ENCODE data around the gene ENPP3.

DNA sequence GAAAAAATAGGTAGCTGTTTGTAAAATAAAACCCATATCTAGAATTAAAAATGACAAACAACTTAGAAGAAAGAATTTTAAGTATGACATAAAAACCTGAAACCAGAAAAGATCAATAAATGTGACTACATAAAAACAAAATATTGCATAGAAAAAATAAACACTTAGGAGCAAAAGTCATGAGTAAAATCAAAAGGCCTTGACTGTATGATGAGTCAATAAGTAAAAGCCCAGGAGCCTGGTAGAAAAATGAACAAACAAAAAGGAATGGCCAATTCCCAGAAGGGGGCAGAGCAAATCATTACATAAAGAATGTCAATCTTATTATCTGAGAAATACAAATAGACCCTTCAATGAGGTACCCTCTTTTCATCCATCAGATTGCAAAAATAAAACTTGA, 150.0 kb downstream of the ENPP3 start:
- TF ChIP-seq YY1 (IDR thresholded peaks at IDR 0.05; ENCODE audit: insufficient read depth, insufficient read length): no peak
- no peak for TF ChIP-seq SUZ12 (IDR thresholded peaks at IDR 0.05; ENCODE audit: extremely low read depth, insufficient read depth, insufficient read length)
- TF ChIP-seq ZNF274 (IDR thresholded peaks at IDR 0.05; ENCODE audit: low read depth, low read length): no peak
